OCI-LY1 (cell line): Measurements from ENCODE around the gene RUFY3.
"Not testable (repeated sequence)": the region's sequence is repeated elsewhere in the genome, so short reads cannot be mapped to it uniquely, and the experiment has no call there.

Experiments
- H2AFZ ChIP-seq: fragments of 200-600 bp; sonication (generic), shearing (Covaris generic); 2 replicates; pipeline ENCODE4 v1.6.0; 2014; ENCODE audit warnings: antibody characterized with exemption, mild to moderate bottlenecking, low read length
- H3F3A ChIP-seq: fragments of 200-600 bp; sonication (generic), shearing (Covaris generic); 2 replicates; pipeline ENCODE4 v1.6.0; 2014; ENCODE audit warnings: mild to moderate bottlenecking, antibody characterized with exemption, low read length, moderate library complexity; ENCODE audit not compliant: insufficient read depth
- H3K27ac ChIP-seq: fragments of 200-600 bp; sonication (generic); 2 replicates; pipeline ENCODE4 v1.5.1; 2014; ENCODE audit warnings: low read length, mixed run types, mild to moderate bottlenecking, low read depth; ENCODE audit not compliant: poor library complexity, severe bottlenecking
- H3K27me3 ChIP-seq: fragments of 200-600 bp; sonication (generic); 2 replicates; pipeline ENCODE4 v1.6.0; 2014; ENCODE audit warnings: antibody characterized with exemption, mild to moderate bottlenecking, low read length, moderate library complexity; ENCODE audit not compliant: insufficient read depth
- H3K36me3 ChIP-seq: fragments of 200-600 bp; sonication (generic); 2 replicates; pipeline ENCODE4 v1.6.1; 2014; ENCODE audit warnings: mild to moderate bottlenecking, antibody characterized with exemption, low read length, moderate library complexity, mixed read lengths; ENCODE audit not compliant: insufficient read depth
- H3K4me1 ChIP-seq: fragments of 200-600 bp; sonication (generic); 2 replicates; pipeline ENCODE4 v1.5.1; 2014; ENCODE audit warnings: mild to moderate bottlenecking, low read length, moderate library complexity; ENCODE audit not compliant: insufficient read depth, severe bottlenecking
- H3K4me2 ChIP-seq: fragments of 200-600 bp; sonication (generic), shearing (Covaris generic); 2 replicates; pipeline ENCODE4 v1.6.1; 2014; ENCODE audit warnings: low read length
- H3K4me3 ChIP-seq: fragments of 200-600 bp; sonication (generic); 2 replicates; pipeline ENCODE4 v1.5.1; 2014; ENCODE audit warnings: low read length, low read depth, mild to moderate bottlenecking, mixed read lengths; ENCODE audit not compliant: poor library complexity, severe bottlenecking
- H3K79me2 ChIP-seq: fragments of 200-600 bp; shearing (Covaris generic); 2 replicates; pipeline ENCODE4 v1.6.1; 2016; ENCODE audit warnings: mixed run types, low read length, mixed read lengths; ENCODE audit not compliant: insufficient read depth
- H3K9ac ChIP-seq: fragments of 200-600 bp; sonication (generic), shearing (Covaris generic); 2 replicates; pipeline ENCODE4 v1.6.1; 2014; ENCODE audit warnings: mild to moderate bottlenecking, low read length, mixed read lengths
- H3K9me2 ChIP-seq: fragments of 200-600 bp; sonication (generic), shearing (Covaris generic); 2 replicates; pipeline ENCODE4 v1.6.1; 2014; ENCODE audit warnings: low read depth, mild to moderate bottlenecking, low read length, mixed read lengths
- H3K9me3 ChIP-seq: fragments of 200-600 bp; shearing (Covaris generic); 2 replicates; pipeline ENCODE4 v1.6.1; 2014; ENCODE audit warnings: low read length, mixed read lengths
- H4K20me1 ChIP-seq: fragments of 200-600 bp; sonication (generic), shearing (Covaris generic); 2 replicates; pipeline ENCODE4 v1.6.0; 2016; ENCODE audit warnings: mild to moderate bottlenecking, low read length; ENCODE audit not compliant: insufficient read depth
- EZH2 ChIP-seq: fragments of 200-600 bp; sonication (generic), shearing (Covaris generic); IDR thresholded peaks from 2 replicates; pipeline ENCODE4 v1.8.0; 2017; ENCODE audit warnings: borderline replicate concordance, mixed run types, mild to moderate bottlenecking, antibody characterized with exemption, low read length, moderate library complexity, mixed read lengths
- TF ChIP-seq, protein P1 (sequence below): fragments of 200-600 bp; sonication (generic), shearing (Covaris generic); IDR thresholded peaks from 2 replicates; pipeline ENCODE4 v1.5.1; 2017; ENCODE audit warnings: mild to moderate bottlenecking, antibody characterized with exemption, low read length, moderate library complexity, mixed read lengths

RUFY3 gene

DNA sequence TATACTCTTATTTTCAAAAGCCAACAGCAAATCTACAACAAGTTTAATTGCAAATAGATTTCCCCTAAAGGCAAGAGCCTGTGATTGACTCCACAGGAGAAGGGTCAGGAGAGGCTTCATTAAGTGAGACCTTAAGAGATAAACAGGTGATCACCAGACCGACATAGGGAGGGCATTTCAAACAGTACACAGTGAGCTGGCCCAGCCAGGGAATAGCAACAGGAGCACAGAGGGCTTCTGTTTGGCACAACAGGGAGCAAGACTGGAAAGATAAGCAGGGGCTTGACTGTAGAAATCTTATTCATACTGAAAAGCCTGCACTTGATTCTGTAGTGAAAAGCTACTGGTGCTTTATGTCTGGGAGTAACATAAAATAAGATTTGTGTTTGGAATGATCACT lies 3.9 kb downstream of the RUFY3 start:
- no peaks in the 10 kb centered on the region for H3F3A ChIP-seq
- H3K9ac ChIP-seq: no peak overlapping the region
- no peak overlapping the region for H3K27ac ChIP-seq
- 0 out of 2 replicates have a peak, but pooled peaks cover 3% of the 10 kb centered on the region for H3K36me3 ChIP-seq
- peaks cover 39% of the 10 kb centered on the region for H3K79me2 ChIP-seq
- no peaks in the 10 kb centered on the region for H4K20me1 ChIP-seq
- no peaks in the 10 kb centered on the region for H3K27me3 ChIP-seq
- no peaks in the 10 kb centered on the region for H3K9me2 ChIP-seq
- H3K4me1 ChIP-seq: peaks cover 34% of the 10 kb centered on the region
- no peak for TF ChIP-seq EZH2
- TF ChIP-seq, protein P1, sequence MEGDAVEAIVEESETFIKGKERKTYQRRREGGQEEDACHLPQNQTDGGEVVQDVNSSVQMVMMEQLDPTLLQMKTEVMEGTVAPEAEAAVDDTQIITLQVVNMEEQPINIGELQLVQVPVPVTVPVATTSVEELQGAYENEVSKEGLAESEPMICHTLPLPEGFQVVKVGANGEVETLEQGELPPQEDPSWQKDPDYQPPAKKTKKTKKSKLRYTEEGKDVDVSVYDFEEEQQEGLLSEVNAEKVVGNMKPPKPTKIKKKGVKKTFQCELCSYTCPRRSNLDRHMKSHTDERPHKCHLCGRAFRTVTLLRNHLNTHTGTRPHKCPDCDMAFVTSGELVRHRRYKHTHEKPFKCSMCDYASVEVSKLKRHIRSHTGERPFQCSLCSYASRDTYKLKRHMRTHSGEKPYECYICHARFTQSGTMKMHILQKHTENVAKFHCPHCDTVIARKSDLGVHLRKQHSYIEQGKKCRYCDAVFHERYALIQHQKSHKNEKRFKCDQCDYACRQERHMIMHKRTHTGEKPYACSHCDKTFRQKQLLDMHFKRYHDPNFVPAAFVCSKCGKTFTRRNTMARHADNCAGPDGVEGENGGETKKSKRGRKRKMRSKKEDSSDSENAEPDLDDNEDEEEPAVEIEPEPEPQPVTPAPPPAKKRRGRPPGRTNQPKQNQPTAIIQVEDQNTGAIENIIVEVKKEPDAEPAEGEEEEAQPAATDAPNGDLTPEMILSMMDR: no peak
- H3K9me3 ChIP-seq: no peaks in the 10 kb centered on the region
- H2AFZ ChIP-seq: no peak overlapping the region
- H3K4me3 ChIP-seq: no peak overlapping the region
- H3K4me2 ChIP-seq: no peak overlapping the region

DNA sequence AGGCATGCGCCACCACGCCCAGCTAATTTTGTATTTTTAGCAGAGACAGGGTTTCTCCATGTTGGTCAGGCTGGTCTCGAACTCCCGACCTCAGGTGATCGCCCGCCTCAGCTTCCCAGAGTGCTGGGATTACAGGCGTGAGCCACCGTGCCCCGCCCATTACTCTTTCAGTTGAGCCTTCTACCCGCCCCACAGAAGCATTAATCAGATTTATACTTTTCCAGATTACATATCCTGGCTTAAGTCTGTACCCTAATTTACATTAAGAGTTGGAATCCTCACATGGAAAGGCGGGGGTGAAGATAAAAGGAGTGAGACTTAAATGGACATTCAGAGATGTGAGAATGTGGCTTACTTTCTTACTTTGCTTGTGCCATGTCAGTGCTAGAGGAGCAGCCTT lies 4.8 kb downstream of the RUFY3 start:
- not testable (repeated sequence) for H2AFZ ChIP-seq, H3K9ac ChIP-seq, H3K27me3 ChIP-seq, H4K20me1 ChIP-seq, H3K4me2 ChIP-seq, H3K9me2 ChIP-seq, H3F3A ChIP-seq, H3K9me3 ChIP-seq, H3K36me3 ChIP-seq, H3K27ac ChIP-seq, H3K4me3 ChIP-seq
- Histone ChIP-seq H3K4me1 (peaks cover 38% of the 10 kb centered on the region), H3K79me2 (peaks cover 39% of the 10 kb centered on the region)

DNA sequence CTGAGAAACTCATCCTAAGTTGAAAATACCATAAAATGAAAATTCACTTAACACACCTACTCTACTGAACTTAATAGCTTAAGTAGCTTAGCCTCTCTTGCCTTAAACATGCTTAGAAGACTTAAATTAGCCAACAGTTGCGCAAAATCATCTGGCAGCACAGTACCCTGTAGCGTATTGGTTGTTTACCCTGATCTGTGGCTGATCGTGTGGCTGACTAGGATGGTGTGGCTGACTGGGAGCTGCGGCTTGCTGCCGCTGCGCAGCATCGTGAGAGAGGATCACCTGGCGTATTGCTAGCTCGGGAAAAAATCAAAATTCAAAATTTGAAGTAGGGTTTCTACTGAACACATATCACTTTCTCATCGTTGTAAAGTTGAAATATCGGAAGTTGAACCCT lies 6.3 kb downstream of the RUFY3 start:
- H4K20me1 ChIP-seq: no peaks in the 10 kb centered on the region
- H3K27ac ChIP-seq: no peak overlapping the region
- peaks cover 31% of the 10 kb centered on the region for H3K79me2 ChIP-seq
- H3F3A ChIP-seq: no peaks in the 10 kb centered on the region
- TF ChIP-seq, protein P1: no peak
- TF ChIP-seq EZH2: no peak
- H3K4me1 ChIP-seq: peaks cover 29% of the 10 kb centered on the region
- no peak overlapping the region for H3K4me2 ChIP-seq
- no peaks in the 10 kb centered on the region for H3K9me3 ChIP-seq
- H3K9me2 ChIP-seq: no peaks in the 10 kb centered on the region
- no peak overlapping the region for H2AFZ ChIP-seq
- H3K4me3 ChIP-seq: no peak overlapping the region
- H3K36me3 ChIP-seq: 0 out of 2 replicates have a peak, but pooled peaks cover 3% of the 10 kb centered on the region
- no peaks in the 10 kb centered on the region for H3K27me3 ChIP-seq
- H3K9ac ChIP-seq: no peak overlapping the region

DNA sequence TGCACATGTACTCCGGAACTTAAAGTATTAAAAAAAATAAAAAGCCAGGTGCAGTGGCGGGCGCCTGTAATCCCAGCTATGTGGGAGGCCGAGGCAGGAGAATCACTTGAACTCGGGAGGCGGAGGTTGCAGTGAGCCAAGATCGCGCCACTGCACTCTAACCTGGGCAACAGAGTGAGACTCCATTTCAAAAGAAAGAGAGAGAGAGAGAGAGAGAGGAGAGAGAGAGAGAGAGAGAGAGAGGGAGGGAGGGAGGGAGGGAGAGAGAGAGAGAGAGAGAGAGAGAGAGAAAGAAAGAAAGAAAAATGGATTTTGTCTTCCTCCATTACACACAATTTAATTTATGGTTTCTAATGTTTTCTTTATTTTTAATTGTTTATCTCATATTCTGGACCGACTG lies 11.1 kb downstream of the RUFY3 start:
- H3K79me2 ChIP-seq: peaks cover 35% of the 10 kb centered on the region
- not testable (repeated sequence) for H3K4me2 ChIP-seq

More for the DNA sequence above, 11.1 kb downstream of the RUFY3 start:
- H3K4me3 ChIP-seq, H4K20me1 ChIP-seq, H3K9ac ChIP-seq, H3K9me2 ChIP-seq, H3K36me3 ChIP-seq, H3K27me3 ChIP-seq, H2AFZ ChIP-seq, H3K9me3 ChIP-seq: not testable (repeated sequence)
- H3K27ac ChIP-seq: peak overlapping the region; percentile 96
- H3K4me1 ChIP-seq: peaks cover 70% of the 10 kb centered on the region
- peaks cover 12% of the 10 kb centered on the region for H3F3A ChIP-seq
